ENCODE results near the gene SCG3. TPM values are rescaled to one million over a fixed set of nuclear protein-coding genes. Genes with fewer than 3 reads are reported as not detected.

SCG3 gene
- total RNA-seq, 1 donor from 2014 or later: not detected

- no peak for TF ChIP-seq CTCF (IDR thresholded peaks at IDR 0.05; ENCODE audit: borderline replicate concordance)
- H3K36me3 ChIP-seq: peaks cover 15% of the 10 kb centered on the region
- no peak for DNase-seq
- no peak overlapping the region for H3K27ac ChIP-seq (replicated peaks)
- no peaks in the 10 kb centered on the region for H3K9me3 ChIP-seq (replicated peaks)
- no peaks in the 10 kb centered on the region for H3K27me3 ChIP-seq (ENCODE audit: low read depth)
- H3K4me1 ChIP-seq: peaks cover 13% of the 10 kb centered on the region
- no peak overlapping the region for H3K4me3 ChIP-seq
- intact Hi-C loops (cut with micrococcal nuclease): no loop called here
Observed at GRCh38 chr15:51765751-51766150, 84.4 kb downstream of the SCG3 start.

- intact Hi-C loops (cut with micrococcal nuclease): no loop called here
- Histone ChIP-seq H3K27ac (replicated peaks) (no peak overlapping the region), H3K9me3 (replicated peaks) (no peaks in the 10 kb centered on the region), H3K4me3 (no peak overlapping the region), H3K27me3 (ENCODE audit: low read depth) (no peaks in the 10 kb centered on the region), H3K4me1 (peaks cover 7% of the 10 kb centered on the region), H3K36me3 (peaks cover 15% of the 10 kb centered on the region)
- DNase-seq: no peak
- TF ChIP-seq CTCF (IDR thresholded peaks at IDR 0.05; ENCODE audit: borderline replicate concordance): no peak
Observed at GRCh38 chr15:51766341-51766740, 85.0 kb downstream of the SCG3 start.

- no peak overlapping the region for H3K27ac ChIP-seq (replicated peaks)
- H3K4me3 ChIP-seq: no peak overlapping the region
- DNase-seq: no peak
- peaks cover 13% of the 10 kb centered on the region for H3K4me1 ChIP-seq
- intact Hi-C loops (cut with micrococcal nuclease): no loop called here
- no peaks in the 10 kb centered on the region for H3K9me3 ChIP-seq (replicated peaks)
- H3K27me3 ChIP-seq (ENCODE audit: low read depth): no peaks in the 10 kb centered on the region
- peaks cover 15% of the 10 kb centered on the region for H3K36me3 ChIP-seq
- no peak for TF ChIP-seq CTCF (IDR thresholded peaks at IDR 0.05; ENCODE audit: borderline replicate concordance)
Observed at GRCh38 chr15:51768018-51768417, 86.7 kb downstream of the SCG3 start.

Other genes with a start within 250 kb of the SCG3 start
- 7.4 TPM for gene DMXL2, start 58.7 kb upstream of the SCG3 start, total RNA-seq
- 4.2 TPM for gene LYSMD2, start 56.2 kb downstream of the SCG3 start, total RNA-seq
- gene TMOD2, start 70.1 kb downstream of the SCG3 start, total RNA-seq: 5.1 TPM
- gene TMOD3, start 148.2 kb downstream of the SCG3 start, total RNA-seq: 30.9 TPM